GM04504 (cell line): ENCODE results near the gene PVR.
"Not testable (repeated sequence)": the region's sequence is repeated elsewhere in the genome, so short reads cannot be mapped to it uniquely, and the experiment has no call there.

Experiments
- DNase-seq: peaks from one replicate; pipeline ENCODE4 v3.0.0-alpha.2; 2012; ENCODE audit warnings: low read depth

The PVR gene

DNA sequence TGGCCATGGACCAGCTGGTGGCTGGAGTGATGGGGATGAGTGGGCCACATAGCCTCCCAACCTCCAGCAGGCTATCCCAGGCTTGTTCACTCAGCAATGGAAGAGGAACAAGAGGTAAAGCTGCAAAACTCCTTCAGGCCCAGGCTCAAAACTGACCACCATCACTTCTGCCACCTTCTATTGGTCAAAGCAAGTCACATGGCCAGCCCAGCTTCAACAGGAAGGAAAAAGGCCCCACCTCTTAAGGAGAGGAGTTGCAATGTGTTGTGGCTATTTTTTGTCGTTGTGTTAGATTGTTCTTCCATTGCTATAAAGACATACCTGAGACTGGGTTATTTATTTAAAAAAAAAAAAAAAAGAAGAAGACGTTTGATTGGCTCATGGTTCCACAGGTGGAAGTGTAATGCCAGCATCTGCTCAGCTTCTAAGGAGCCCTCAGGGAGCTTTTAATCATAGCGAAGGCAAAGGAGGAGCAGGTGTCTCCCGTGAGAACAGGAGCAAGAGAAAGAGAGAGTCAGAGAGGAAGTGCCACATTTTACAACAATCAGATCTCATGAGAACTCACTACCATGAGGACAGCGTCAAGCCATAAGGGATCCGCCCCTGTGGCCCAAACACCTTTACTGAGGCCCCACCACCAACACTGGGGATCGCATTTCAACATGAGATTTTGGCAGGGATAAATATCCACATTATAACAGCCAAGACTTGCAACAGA, 24.9 kb upstream of the PVR start:
- no peak for DNase-seq

DNA sequence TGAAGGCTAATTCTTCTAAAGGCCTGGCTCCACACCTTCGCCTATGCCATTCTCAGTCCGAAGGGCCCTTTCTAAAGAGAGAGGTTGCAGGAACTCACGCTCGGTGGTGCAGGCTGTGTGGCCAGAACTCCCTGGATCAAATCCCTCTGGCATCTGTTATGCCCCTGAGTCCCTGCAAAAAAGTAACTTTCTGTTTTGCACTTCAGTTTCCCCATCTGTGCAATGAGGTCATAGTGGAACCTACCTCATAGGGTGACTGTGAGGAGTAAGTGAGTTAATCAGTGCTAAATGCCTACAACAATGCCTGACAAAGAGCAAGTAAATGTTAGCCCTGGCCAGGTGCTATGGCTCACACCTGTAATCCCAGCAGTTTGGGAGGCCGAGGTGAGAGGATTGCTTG, 23.0 kb upstream of the PVR start:
- no peak for DNase-seq

GRCh38 chr19:44621367-44621766, 22.3 kb upstream of the PVR start:
- no peak for DNase-seq

DNA sequence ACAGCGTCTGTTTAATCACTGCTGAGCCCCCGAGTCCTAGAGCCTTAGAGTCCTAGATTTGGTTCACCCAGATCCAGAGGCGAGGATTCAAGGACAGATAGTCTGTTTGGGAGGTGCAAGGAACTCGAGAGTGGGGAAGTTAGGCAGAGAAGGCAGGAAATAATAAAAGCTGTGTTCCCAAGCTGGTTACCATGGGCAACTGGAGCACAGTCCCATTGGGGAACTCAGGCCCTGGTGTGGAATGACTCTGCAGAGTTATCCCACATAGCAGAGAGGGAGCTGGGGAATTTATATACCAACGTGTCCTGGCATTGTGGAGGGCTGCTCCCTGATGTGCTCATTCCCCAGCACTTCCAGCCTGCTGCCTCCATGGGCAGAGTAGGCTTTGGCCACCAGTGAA, 20.6 kb upstream of the PVR start:
- DNase-seq, result peak; percentile 61

DNA sequence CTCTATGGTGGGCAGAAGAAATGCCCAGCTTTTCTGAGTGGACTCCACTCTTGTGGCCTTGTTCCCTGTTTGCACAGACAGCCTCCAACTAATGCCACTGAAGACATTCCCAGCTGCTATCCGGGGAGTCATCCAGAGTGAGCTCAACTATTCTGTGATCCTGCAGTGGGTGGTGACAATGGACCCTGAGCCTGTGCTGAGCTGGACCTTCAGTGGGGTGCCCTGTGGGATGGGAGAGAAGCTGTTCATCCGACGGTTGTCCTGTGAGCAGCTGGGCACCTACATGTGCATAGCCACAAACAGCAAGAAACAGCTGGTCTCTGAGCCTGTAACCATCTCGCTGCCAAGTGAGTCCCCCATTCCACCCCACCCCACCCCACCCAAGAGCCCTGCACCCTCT, 20.1 kb upstream of the PVR start:
- DNase-seq, result no peak

DNA sequence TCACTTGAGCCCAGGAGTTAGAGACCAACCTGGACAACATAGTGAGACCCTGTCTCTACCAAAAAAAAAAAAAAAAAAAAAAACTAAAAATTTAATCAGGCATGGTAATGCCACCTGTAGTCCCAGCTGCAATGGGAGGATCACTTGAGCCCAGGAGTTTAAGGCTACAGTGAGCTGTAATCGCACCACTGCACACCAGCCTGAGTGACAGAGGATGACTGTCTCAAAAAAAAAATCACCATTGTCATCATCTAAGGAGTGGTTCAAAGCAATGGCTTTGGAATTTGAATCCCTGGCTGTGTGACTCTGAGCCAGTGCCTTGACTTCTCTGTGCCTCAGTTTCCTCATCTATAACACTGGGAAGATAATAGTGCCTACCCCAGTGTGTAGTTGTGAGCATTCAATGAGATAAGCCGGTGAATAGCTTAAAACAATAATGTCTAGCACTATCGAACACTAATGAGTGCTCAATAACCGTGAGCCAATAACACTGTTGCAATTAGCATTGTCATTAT, 18.8 kb upstream of the PVR start:
- no peak for DNase-seq

- DNase-seq, result not testable (repeated sequence)
Measured at GRCh38 chr19:44625637-44626036, 18.1 kb upstream of the PVR start.

DNA sequence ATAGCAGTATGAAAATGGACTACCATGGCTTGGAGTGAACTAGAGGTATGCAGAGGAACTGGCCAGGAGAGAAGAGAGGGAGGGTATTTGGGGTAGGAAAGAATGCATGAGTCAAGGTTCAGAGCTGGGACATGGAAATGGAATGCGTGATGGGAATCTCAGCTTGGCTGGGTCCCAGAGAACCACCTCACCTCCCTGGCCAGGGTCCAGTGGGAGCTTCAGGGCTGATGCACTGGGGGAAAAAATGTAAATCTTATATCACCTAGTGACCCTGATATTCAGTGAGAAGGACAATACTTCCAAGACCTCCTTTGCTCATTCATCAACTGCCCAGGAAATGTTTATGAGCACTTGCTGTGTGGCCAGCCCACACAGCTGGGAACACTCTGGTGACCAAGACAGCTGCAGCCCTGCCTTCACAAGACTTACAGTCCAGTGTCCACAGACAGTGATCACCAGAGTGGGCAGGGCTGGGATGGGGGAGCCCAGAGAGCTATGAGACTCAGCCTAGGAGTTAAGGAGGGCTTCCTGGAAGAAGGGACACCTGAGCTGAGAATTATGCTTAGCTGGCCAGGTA, 17.6 kb upstream of the PVR start:
- peak; percentile 98 for DNase-seq

- no peak for DNase-seq
Measured at GRCh38 chr19:44627631-44628030, 16.1 kb upstream of the PVR start.

DNA sequence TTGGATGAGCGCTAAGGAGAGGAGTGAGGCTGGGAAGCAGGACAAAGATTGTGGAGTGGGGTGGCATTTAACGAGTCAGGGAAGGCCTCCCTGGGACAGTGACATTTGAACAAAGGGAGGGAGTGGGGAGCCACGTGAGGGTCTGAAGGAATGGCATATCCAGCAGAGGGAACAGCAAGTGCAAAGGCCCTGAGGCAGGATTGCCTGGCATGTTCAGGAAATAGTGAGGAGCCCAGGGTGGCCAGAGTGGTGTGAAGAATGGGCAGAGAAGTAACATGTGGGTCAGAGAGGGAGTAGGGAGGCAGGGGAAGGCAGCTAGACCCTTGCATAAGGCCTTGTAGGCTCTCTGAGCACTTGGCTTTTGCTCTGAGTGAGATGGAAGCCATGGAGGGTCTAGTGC, 14.9 kb upstream of the PVR start:
- no peak for DNase-seq

DNA sequence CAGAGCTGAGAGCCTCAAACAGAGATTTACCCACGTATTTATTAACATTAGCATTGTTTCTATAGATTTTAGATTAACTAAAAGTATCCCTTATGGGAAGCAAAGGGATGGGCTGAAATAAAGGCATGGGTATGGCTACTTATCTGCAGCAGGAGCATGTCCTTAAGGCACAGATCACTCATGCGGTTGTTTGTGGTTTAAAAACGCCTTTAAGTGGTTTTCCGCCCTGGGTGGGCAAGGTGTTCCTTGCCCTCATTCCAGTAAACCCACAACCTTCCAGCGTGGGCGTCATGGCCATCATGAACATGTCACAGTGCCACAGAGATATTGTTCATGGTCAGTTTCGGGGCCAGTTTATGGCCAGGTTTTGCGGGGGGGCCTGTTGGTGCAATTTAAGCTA, 12.1 kb upstream of the PVR start:
- DNase-seq, result not testable (repeated sequence)

- not testable (repeated sequence) for DNase-seq
Measured at GRCh38 chr19:44634058-44634457, 9.7 kb upstream of the PVR start.

DNA sequence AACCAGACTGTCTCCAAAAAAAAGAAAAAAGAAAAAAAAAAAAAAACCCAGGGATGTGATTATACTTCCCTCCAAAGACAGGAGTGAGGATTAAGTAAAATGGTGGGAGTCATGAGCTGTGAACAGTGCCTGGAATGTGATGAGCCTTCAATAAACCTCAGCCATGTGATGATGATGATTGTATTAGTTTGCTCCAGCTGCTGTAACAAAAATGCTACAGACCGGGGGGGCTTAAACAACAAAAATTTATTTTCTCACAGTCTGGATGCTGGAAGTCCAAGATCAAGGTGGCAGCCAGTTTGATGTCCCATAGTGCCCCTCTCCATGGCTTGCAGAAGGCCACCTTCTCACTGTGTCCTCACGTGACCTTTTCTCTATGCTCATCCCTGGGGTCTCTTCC, 8.9 kb upstream of the PVR start:
- no peak for DNase-seq

- DNase-seq, result no peak
Measured at GRCh38 chr19:44635581-44636438, 7.9 kb upstream of the PVR start.

- DNase-seq, result no peak
Measured at GRCh38 chr19:44636439-44637389, 7.0 kb upstream of the PVR start.

DNA sequence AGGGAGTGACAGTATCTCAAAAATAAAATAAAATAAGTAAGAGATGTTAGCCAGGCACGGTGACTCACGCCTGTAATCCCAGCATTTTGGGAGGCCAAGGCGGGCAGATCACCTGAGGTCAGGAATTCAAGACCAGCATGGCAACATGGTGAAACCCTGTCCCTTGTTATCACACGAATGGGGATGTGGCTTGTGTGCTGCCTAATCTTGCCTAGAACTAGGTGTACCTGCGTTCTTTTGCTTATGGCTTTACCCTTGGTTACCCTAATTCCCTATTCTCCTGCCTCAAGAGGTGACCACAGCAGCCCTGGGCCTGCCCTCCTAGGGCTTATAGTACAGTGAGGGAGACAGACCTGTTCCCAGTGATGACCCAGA, 6.3 kb upstream of the PVR start:
- DNase-seq, result no peak

DNA sequence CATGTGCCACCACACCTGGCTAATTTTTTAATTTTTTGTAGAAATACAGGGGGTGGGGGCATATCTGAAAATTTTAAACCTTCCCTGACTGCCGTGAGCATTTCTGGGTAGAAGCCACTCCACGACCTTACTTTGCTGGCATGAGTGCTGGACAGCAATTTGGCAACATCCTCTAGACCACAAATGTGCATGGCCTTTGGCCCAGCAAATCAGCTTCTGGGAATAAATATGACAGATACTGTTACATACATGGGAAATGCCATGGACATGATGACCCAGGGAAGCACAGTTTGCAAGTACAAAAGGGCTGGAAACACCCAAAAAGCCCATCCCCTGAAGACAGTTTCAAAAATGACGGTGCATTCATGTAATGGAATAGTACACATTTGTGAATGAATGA, 3.2 kb upstream of the PVR start:
- DNase-seq, result no peak

- no peak for DNase-seq
Measured at GRCh38 chr19:44641501-44642265, 2.0 kb upstream of the PVR start.

DNA sequence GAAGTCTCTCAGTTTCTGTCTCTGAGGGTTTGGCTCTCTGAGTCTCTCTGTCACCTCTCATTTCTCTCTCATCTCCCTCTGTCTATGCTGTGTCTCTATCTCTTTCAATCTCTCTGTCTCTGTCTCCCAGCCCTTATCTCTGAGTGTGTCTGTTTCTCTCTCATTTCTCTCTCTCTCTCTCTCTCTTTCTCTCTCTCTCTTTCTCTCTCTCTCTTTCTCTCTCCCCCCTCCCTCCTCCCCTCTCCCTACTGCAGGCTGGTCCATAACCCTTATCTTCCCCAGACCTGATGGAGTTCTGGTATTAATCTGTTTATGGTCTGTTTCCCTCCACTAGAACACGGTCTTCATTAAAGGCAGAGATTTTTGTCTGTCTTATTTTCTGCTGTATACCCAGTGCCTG, 1.3 kb upstream of the PVR start:
- no peak for DNase-seq

DNA sequence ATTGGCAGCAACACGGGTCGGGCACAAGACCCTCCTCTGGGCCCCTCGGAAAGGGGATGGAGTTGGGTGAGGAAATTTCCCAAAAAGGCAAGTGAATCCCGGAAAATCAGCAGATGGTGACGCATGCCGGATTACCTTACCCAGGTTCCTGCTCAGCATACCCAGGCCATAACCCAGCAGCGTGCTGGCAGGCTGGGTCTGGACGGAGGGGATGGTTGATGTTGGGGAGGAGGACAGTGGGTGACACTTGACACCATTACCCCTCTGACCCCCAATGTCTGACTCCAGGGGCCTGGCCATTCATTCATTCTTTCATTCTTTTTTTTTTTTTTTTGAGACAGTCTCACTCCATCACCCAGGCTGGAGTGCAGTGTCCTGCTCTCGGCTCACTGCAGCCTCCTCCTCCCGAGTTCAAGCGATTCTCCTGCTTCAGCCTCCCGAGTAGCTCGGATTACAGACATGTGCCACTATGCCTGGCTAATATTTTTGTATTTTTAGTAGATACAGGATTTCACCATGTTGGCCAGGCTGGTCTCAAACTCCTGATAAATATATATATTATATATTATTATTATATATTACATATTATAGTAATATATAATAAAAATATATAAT, 799 bp downstream of the PVR start:
- DNase-seq, result no peak
